Gastroesophageal sphincter (tissue), 4 donors: ENCODE measurements around the gene CORO2B. TPM values are rescaled to one million over a fixed set of nuclear protein-coding genes. Genes with fewer than 3 reads are reported as not detected.

Source experiments
- ATAC-seq: fragments of 150-250 bp; one replicate; pipeline ENCODE4 v1.9.1; 2016; ENCODE audit warnings: mild to moderate bottlenecking, moderate library complexity
- H3K27ac ChIP-seq, 4 donors: fragments of 200-600 bp; sonication (generic) in 3 of 4; 1 replicate in 3 of 4; 2 replicates in 1 of 4; pipeline ENCODE4 v1.5.1; 2016 to 2019
- H3K27me3 ChIP-seq: fragments of 200-600 bp; sonication (generic); one replicate; pipeline ENCODE4 v1.5.1; 2019
- H3K36me3 ChIP-seq, 2 donors: fragments of 200-600 bp; sonication (generic); one replicate each; pipeline ENCODE4 v1.5.1; 2019; ENCODE audit warnings: control low read depth in 1 of 2
- H3K4me1 ChIP-seq, 3 donors: fragments of 200-600 bp; sonication (generic); 1 replicate in 2 of 3; 2 replicates in 1 of 3; pipeline ENCODE4 v1.5.1; 2016 to 2019; ENCODE audit warnings: control low read depth in 2 of 3
- H3K4me3 ChIP-seq, 2 donors: fragments of 200-600 bp; sonication (generic); one replicate each; pipeline ENCODE4 v1.5.1; 2019; ENCODE audit warnings: mild to moderate bottlenecking in 1 of 2, moderate library complexity in 1 of 2
- H3K9me3 ChIP-seq, 3 donors: fragments of 200-600 bp; sonication (generic); one replicate each; pipeline ENCODE4 v1.5.1; 2017 to 2019; ENCODE audit warnings: control low read depth in 2 of 3
- CTCF ChIP-seq, 4 experiments: fragments of 200-600 bp in 2 of 4; fragments of 450-650 bp in 2 of 4; sonication (generic) in 1 of 4; IDR thresholded peaks; one replicate each; pipeline ENCODE4 v1.5.1; 2017 to 2019; ENCODE audit warnings: antibody characterized with exemption in 4 of 4, mild to moderate bottlenecking in 2 of 4, moderate library complexity in 2 of 4
- EP300 ChIP-seq: sonication (generic); formaldehyde crosslinking; IDR thresholded peaks from one replicate; pipeline ENCODE4 v1.6.1; 2017; ENCODE audit warnings: antibody characterized with exemption, mild to moderate bottlenecking
- POLR2A ChIP-seq, 2 donors: fragments of 450-650 bp; IDR thresholded peaks; one replicate each; pipeline ENCODE4 v1.6.1; 2017; ENCODE audit warnings: antibody characterized with exemption in 2 of 2, mild to moderate bottlenecking in 2 of 2, moderate library complexity in 1 of 2
- POLR2AphosphoS5 ChIP-seq: sonication (generic); formaldehyde crosslinking; IDR thresholded peaks from one replicate; pipeline ENCODE4 v1.6.1; 2017; ENCODE audit warnings: antibody characterized with exemption
- WGBS, 2 donors: methylation state at CpG; one replicate each; pipeline ENCODE4 v1.1.5; 2018; ENCODE audit warnings: low coverage in 1 of 2; 5-methylcytosine and 5-hydroxymethylcytosine counted together
- total RNA-seq, 4 donors: library from RNA; depleted of rRNA; stranded (reverse); fragments of >200 nt; gene quantifications; one replicate each; pipeline ENCODE4 v1.1.0, GENCODE V29; 2016

The CORO2B gene
- total RNA-seq, 4 donors from 2014 or later = 3.2 to 9.1 (median 6.6) TPM

DNA sequence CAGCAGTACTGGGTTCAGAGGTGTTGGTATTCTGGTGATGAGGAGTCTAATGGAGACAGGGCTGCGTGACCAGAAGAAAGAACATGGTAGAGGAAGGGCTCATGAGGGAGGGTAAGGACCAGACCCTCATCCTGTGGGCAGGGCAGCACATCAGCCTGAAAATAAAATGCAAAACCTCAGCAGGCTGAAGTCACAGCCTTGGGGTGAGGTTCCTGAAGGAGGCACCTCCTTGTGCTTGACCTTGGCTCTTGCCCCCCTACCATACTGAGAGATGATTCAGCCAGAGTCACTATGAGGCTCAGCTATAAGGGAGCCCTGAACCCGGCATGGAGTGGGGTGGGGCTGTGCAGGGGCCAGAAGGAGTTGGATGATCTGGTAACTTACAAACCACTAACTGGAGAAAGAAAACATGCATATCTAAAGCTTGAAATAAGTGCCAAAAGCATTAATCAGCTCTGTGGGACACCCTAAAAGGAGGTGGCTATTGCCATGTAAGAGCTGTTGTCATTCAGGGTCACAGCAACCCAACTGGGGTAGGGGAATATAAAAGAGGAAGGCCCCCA, 60.2 kb downstream of the CORO2B start:
- no peaks in the 10 kb centered on the region for H3K27me3 ChIP-seq
- H3K27ac ChIP-seq = peak overlapping the region in 3 of 4 donors; percentile 39 to 51 (median 43)
- TF ChIP-seq EP300 (no peak), POLR2AphosphoS5 (no peak), POLR2A (IDR thresholded peaks at IDR 0.05) (no peak), CTCF (IDR thresholded peaks at IDR 0.05) (no peak)
- peaks cover 0 to 72% (median 16%) of the 10 kb centered on the region in 3 donors for H3K4me1 ChIP-seq
- 75 to 100% methylated on average over 2 of the region's 2 CpGs for WGBS, 2 donors
- H3K9me3 ChIP-seq = no peaks in the 10 kb centered on the region
- no peak overlapping the region for H3K4me3 ChIP-seq
- ATAC-seq = no peak
- no peaks in the 10 kb centered on the region for H3K36me3 ChIP-seq

DNA sequence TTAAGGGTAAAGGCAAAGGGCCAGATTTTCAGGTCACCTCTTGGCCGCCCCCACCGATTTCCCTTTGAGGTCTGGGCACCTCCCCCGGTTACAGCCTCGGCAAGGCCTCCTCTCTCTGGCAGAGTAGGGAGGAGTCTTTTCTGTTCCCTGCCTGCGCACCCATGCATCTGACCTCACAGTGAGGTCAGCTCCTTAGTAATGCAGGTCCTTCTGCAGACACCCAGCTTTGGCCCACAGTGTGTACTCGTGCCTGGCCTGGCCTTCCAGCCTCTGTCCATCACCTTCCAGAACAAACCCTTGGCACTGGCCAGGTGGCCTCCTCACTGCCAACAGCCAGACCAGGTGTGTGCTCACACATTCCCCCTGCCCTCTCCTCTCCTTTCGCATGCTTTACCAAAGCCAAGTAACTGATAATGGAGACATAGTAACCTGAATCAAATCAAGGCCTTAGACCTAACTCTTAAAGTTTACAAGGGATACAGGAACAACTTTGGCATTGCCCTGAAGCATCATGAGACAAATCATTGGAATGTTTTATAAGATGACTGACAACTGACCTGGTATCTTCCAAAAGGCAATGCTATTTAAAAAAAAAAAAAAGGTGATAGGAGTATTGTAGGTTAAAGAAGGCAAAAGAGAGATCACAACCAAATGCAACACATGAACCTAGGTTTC, 61.3 kb downstream of the CORO2B start:
- H3K4me1 ChIP-seq = peaks cover 0 to 61% (median 14%) of the 10 kb centered on the region in 3 donors
- no peaks in the 10 kb centered on the region for H3K36me3 ChIP-seq
- H3K9me3 ChIP-seq = no peaks in the 10 kb centered on the region
- TF ChIP-seq POLR2AphosphoS5 = no peak
- no peak for TF ChIP-seq EP300
- TF ChIP-seq CTCF (IDR thresholded peaks at IDR 0.05) = no peak
- TF ChIP-seq POLR2A (IDR thresholded peaks at IDR 0.05) = no peak
- ATAC-seq = no peak
- WGBS, 2 donors = 69 to 93% methylated on average over 5 to 6 of the region's 7 CpGs
- H3K4me3 ChIP-seq = no peak overlapping the region
- H3K27ac ChIP-seq = peak overlapping the region in 1 of 4 donors; percentile 51
- no peaks in the 10 kb centered on the region for H3K27me3 ChIP-seq

- peaks cover 0 to 53% (median 6%) of the 10 kb centered on the region in 3 donors for H3K4me1 ChIP-seq
Measured at GRCh38 chr15:68640791-68641331, 62.1 kb downstream of the CORO2B start.

GRCh38 chr15:68641376-68641775, 62.6 kb downstream of the CORO2B start:
- Histone ChIP-seq H3K4me3 (no peak overlapping the region), H3K4me1 (peaks cover 0 to 48% (median 4%) of the 10 kb centered on the region in 3 donors), H3K9me3 (no peaks in the 10 kb centered on the region), H3K36me3 (no peaks in the 10 kb centered on the region), H3K27me3 (no peaks in the 10 kb centered on the region), H3K27ac (peak overlapping the region in 3 of 4 donors; percentile 31 to 64 (median 53))
- WGBS, 2 donors = 91% methylated on average over 7 of the region's 7 CpGs; no CpG with 5 or more reads in 1 of the 2 donors
- TF ChIP-seq POLR2AphosphoS5 (no peak), POLR2A (IDR thresholded peaks at IDR 0.05) (no peak), EP300 (no peak), CTCF (IDR thresholded peaks at IDR 0.05) (no peak)
- no peak for ATAC-seq

More at GRCh38 chr15:68640791-68641331, 62.1 kb downstream of the CORO2B start:
- H3K27me3 ChIP-seq = no peaks in the 10 kb centered on the region
- no peak overlapping the region for H3K4me3 ChIP-seq
- H3K27ac ChIP-seq = peak overlapping the region in 3 of 4 donors; percentile 31 to 64 (median 53)
- ATAC-seq = peak; percentile 11
- no peaks in the 10 kb centered on the region for H3K36me3 ChIP-seq
- H3K9me3 ChIP-seq = no peaks in the 10 kb centered on the region
- WGBS, 2 donors = 46 to 60% methylated on average over 1 to 4 of the region's 8 CpGs
- TF ChIP-seq POLR2AphosphoS5 (no peak), CTCF (IDR thresholded peaks at IDR 0.05) (no peak), POLR2A (IDR thresholded peaks at IDR 0.05) (no peak), EP300 (no peak)
